NCI-H446 treated with DMSO at 0.1 percent for 48 hours (cell line): Measurements from ENCODE around the gene MAB21L1.

Source experiments
- DNase-seq: peaks from one replicate; lab custom pipeline; 2025; lab: John Stamatoyannopoulos, UW

MAB21L1 gene

DNA sequence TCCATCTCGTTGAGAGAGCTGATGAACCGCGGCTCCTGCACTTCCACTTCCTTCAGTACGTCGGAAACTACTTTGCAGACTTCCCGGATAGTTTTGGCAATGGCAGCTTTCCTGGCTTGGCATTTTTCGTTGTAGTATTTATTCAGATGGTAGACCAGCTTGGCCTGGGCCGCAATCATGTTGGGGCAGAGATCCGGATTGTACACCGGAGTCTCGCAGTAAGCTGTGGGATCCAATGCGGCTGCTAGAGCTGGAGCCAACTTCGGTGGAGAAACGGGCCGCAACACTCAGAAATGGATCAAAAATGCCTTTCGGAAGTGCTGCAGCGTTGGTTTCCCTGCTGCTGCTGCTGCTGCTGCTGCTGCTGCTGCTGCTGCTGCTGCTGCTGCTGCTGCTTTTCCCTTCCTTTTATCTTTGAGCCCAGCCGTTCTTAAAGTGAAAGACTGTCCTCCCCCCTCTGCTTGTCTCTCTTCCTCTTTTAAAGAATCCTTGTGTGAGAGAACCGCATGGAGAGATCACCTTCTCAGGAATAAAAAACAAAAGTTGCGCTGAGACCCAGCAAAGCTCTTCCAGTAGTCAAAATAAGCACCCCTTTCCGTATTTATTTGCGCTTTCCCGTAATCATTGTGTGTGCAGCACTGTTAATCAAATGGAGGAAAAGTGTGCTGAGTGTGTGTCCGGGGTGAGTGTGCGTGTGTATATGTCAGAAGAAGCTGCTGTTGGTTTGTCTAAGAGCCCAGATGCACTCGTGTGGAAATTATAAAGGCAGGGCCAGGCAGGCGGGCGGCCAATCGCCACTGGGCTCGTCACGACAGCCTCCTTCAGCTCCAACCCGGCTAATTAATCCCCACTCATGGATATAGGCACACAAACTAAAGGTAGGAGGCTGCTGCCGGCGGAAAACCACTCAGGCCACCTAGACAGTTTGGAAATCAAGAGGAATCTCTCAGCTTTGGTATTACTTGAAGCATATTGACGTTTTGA, at the start of gene MAB21L1:
TSS of gene MAB21L1 (minus strand) at position 730 of the 984 bp plus-strand sequence. CDS start at position 179, 551 bp downstream.
- no peak for DNase-seq

DNA sequence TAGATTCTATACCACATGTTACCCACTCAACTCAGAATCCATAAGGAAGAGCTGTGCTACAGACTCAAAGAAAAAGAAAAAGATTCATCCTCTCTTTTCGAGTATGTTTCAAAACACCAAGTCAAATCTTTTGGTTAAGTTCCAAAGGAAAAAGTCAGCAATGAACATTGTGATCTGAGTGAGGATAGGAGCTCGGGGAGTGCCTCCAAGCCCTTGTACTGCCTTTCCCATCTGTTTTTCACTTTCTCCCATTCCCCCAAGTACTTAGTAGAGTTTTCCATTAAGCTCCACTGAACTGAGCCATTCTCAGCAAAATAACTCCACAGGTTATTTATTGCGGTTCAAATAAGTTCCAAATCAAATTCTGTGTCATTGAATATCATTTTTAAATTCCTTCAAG, 47.7 kb upstream of the MAB21L1 start:
- DNase-seq = no peak

DNA sequence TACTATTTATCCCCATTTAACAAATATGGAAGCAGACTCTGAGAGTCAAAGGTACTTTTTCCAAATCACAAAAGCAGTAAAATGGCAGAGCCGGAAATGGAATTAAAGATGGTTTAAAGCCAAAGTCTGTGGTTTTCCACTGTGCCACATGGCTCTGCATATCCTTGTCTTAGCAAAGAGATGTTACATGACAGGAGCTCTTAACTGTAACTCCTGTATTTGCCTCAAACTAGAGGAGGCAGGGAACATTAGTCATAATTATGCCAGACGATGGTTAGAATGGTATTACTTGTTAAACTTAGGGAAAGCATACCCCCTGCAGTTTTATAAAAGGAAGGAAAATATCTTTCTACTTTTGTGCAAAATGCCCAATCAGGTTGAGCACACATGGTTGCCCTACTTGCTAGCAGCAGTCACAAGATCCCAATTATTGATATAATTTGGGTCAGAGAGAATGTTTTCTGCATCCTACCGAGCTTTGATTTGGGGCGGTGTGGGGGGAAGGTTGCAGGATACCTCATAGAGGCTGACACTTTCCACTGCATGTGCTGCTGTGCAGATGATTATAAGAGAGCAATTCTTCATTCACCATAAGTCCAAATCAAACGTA, 42.0 kb upstream of the MAB21L1 start:
- no peak for DNase-seq

DNA sequence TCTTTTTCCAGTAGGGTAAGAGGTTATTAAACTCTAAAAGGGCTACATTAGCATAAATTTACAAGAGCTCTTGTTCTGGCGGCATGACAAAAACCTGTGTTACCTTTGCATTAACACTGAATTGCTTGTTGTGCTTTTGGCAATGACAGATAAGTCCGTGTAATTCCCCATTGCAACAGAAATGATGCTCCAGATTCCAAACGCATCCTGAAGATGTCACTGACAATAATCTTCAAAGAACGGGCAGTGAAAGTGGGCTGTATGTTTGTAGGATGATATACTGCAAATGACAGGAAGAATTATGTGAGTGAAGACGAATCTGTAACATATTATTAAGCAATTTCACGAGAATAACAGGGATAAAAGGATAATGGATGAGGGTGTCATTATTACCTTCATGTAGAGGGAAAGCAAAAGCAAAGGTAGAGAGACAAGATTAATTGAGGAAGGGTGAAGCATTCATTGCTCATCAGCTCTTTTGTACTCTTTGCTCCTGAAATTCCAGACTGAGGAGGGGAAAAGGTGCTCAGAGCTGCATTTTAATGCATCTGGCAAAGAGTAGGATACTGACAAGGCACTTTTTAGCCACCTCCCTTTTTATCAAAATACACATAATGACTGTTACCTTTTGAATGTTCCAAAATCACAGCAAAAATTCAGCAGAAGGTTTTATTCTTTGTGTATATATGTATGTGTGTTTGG, 38.5 kb upstream of the MAB21L1 start:
- peak; percentile 31 for DNase-seq

DNA sequence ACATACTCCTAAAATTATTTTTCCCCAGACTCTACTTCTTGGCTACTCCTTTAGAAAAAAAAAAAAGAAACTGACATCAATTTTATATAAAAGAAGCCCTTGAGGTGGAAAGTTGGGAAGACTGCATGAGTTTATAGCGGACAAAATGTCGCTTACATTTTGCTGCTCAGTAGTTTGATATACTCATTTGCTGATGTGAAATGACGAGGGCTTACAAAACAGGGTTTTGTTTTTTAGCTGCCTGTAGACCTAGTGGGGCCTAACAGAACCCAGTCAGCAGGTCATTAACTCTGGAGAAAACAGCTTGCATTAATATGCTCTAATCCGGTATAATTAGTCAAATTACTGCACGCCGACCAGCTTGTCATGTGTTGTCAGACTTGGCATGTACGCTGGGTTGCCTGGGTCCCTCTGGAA, 37.6 kb upstream of the MAB21L1 start:
- peak; percentile 95 for DNase-seq

DNA sequence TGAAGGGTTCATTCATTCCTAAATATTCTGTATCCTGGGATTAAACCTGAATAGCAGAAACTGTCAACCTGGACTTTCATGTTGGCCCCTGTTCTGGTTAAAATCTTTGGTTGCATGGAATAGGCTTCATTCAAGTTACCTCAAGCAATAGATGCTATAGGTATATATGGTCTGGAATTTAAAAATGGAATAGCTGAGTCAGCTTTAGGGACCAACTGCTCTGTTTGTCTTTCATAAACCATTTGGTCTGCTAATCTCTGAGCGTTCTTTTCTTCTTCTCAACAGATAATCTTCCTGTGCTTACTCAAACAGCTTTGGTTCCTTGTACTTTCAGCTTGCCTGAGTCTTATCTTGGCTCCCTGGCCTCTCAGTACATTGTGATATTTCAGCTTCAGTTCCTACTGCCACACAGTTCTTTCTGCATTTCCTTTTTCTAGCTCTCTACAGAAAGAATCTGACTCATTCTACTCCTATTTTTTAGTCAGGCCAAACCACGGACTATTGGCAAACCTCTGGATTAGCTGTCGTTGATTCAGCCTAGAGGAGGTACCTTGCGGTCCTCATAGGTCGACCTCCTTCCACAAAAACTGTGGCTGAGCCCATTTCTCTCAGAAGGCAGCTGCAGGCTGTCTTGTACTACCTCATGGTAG, 35.9 kb upstream of the MAB21L1 start:
- DNase-seq = no peak

DNA sequence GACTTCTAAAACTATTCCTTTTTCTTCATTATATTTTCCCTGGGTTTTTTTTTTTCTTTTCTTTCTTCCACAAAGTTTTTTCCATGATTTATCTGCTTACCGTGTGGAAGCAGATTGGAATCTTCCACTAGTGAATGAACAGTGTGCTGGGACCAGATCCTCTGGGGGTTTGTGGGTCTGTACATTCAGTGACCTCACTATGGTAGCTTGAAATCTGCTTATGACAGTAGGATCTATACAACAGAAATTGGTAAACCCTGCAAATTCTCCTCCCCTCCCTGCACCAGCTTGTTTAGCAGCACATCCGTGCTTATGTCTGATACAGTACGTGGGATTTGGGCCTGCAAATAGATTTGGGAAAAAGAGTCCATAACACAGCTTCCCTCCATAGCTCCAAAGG, 26.0 kb upstream of the MAB21L1 start:
- no peak for DNase-seq

DNA sequence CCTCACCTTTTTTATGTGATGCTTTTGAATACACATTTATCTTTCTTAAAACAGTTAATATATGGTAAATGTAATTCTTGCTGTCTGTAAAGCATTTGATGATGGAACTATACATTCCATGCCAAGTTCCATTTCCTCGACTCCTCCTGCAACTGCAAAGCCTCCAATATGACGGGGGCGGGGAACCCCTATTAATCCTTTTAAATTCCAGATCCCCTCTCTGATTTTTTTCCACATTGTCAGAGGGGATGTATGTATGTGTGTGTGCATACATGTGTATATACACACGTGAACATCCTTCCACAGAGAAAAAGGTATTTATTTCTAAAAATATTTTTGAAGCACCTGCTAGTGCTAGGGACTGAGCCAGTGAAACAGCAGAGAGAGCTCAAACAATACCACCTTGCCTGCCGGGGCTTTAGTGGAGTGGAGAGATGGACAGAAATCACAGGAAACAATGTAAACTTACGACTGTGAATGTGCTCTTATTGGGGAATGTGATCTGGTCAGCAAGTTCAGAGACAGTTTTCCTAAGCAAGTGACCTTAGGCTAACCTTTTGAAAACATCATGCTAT, 25.3 kb upstream of the MAB21L1 start:
- no peak for DNase-seq

DNA sequence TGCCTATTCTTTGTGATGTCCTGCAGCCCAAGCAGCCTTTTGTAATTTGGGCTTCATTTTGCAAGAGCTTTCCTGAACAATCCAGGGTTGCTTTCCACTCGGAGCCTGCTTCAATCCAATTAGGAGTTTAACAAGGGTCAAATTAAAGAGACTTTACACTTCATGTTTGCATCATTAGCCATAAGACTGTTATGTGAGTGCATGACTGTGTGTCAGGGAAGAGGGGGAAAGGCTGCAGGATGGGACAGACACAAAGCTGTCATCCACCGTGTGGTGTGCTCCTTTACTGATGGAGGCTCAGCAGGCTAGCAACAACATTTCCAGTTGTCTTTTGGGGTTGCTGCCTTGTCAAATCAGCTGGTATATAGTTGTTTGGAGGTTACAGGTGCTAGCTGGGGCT, 23.7 kb upstream of the MAB21L1 start:
- no peak for DNase-seq

DNA sequence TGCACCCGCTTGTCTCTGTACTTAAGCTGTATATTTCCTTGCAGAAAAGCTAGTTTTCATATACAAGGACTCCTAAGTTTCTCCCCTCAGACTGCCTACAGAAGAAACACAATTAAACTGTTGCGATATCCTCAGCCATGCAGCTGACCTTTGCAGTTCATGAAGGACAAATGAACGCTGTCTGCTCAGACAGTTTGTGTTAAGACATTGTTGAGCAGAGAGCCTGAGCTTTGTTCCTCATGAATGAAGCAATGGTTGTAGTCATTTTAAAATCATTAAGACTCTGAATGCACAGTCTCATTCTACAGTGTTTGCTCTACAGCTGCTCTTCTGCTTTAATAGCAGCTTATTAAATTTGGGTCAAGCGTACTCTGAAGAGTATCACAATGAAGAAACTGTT, 23.2 kb upstream of the MAB21L1 start:
- DNase-seq = no peak

DNA sequence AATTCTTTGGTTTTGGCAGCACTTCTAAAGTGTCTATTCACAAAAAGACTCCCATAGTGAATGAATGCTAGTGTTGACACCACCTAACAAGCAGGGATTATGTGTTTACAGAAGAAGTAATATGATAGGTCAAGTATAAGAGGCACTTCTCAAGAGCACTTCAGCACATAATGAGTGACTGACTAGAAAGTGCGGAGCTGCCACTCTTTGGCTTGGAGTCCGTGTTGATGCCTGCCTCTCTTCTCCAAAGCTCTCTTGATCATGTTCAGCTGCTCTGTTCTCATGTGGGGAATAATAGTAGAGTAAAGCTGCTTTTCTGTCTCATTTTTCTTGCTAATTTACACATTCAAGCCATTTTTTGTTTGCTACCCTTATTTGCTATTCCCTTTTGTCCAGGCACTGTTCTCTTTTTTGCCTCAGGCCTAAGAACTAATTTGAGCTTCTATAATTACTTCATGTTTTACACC, 22.7 kb upstream of the MAB21L1 start:
- DNase-seq = peak; percentile 68

DNA sequence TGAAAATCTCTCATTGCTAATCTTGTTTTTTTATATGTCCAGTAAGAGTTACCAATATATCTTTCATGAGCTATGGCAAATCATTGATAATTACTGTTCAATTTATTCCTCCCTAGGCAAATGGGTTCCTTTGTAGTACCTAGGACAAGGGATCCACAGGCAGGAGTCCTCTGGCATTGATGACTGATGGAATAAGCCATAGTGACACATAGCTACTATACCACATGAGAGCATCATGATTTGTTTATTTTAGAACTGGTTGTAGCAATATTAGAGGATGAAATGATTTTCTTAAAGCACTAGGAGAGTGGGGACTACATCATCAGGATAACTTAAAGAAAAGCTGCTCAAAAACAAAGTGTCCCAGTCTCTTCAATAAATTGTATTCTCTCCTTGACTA, 21.7 kb upstream of the MAB21L1 start:
- no peak for DNase-seq

DNA sequence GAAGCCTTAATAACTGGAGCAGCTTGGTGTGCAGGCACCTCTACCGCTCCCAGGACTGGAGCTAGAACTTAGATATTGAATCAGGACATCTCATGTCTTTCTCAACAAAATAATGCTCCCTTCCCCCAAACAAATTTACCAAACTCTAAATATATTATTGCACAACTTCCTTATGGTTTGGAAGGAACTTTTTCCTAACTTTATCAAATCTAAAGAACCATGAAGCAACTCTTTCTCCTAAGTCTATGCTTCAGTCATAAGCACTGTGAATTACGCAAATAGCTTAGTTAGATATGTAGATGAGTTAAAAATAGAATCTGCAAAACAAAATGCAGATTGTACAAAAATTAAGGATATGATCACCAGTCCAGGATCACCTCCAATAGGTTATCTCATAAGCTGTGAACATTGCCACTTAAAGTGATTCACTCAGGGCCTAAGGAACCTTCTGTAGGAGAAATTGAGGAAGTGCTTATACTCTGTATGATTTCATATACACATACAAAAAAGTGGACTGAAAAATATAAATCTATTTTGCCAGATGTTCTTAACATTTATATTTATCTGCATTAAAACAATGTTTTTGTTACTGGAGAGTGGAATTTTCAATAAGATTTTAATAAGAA, 20.4 kb upstream of the MAB21L1 start:
- no peak for DNase-seq

DNA sequence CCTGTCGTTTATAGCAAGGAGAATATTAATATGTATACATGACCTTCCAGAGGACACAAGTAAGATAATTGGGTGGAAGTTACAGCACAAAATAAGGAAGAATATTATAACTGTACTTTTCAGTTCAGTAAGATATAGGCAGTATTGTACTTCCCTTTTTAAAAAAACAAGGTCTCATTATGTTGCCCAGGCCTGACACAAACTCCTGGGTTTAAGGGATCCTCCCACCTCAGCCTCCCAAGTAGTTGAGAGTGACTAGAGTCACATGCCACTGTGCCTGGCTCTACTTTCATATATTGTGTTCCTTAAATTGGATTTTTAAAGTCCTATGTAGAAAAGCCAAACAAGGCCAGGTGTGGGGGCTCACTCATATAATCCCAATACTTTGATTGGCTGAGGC, 19.5 kb upstream of the MAB21L1 start:
- no peak for DNase-seq

DNA sequence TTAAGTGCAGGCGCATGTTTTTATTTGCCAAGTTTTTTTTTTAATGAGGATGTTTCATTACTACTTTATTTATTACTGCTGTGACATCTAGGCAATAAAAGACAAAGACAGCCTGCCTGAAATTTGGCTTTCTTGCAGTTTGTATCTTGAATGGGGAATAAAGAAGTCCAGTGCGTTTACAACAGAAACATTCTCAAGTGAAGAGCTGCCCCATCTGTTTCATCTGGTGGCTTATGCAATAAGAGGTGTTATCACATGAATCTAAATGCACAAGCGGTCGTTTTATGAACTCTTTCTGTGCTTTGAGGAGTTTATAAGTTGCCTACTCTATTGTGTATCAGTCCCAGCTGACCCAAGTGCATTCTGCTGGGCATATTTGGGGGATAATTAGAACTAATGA, 12.6 kb upstream of the MAB21L1 start:
- peak; percentile 91 for DNase-seq

DNA sequence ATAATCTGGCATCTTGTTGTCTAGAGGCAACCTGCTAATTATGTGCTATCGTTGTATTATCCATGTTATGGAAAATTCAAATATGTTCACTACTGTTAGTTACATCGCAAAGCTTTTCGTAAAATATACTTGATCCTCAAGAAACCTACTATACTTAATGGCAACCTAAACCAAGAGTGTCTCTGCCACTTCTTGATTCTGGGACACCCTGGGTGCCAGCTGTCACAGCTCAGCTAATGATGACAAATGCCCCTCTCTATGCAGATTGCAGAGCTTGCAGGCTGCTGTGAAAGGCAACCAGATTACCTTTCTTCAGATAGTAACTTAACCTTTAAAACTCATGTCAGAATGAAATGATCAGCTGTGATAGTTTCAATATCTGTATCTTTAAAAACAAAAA, 8.9 kb upstream of the MAB21L1 start:
- DNase-seq = peak; percentile 69

DNA sequence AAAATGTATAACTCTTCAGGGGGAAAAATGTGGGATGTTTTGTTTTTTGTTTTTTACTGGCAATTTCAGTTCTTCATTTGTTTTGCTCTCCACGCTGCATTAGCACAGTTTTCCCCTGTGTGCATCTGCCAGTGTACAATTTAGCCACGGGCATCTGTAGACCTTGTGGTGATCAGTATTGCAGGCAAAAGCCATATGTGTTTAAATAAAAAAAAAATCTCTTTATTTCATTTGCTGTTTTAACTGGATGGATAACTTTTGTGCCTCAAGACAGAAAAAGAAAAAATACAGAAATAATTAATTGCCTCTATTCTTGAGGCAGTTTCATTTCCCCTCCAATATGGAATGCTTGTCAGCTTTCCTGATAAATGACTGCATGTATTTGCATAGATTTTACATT, 7.9 kb upstream of the MAB21L1 start:
- DNase-seq = peak; percentile 61

DNA sequence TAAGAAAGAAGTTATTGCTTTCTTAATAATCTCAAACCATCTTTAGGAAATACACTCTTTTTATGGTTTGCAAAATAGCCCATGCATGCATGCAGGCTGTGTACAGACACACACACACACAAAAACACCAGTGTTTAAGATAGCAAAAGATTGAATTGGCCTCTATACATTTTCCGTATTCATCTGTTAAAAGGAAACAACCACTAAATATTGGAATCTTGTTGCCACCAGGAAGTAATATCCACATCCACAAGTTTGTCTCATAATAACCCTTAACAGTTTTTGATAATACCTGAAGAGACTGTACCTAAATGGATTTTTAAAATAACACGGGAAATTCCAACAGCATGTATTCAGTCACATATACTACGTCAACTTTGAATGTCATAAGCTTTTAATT, 7.3 kb upstream of the MAB21L1 start:
- DNase-seq = no peak

DNA sequence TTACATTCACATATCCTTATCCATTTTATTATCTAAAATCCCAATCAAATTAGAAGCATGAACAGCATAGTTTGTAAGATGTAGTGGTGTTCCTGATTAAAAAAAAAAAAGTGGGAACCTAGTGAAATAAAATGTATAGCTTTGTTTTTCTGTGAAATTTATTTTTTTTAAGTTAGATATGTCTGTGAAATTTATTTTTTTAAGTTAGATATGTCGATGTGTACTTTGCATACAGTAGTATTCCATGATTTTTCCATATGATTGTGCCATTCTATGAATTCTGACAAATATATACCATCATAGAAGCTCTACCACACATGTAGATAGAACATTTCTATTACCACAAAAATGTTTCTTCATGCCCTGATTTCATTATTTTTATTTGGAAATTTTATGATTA, 6.0 kb upstream of the MAB21L1 start:
- no peak for DNase-seq

DNA sequence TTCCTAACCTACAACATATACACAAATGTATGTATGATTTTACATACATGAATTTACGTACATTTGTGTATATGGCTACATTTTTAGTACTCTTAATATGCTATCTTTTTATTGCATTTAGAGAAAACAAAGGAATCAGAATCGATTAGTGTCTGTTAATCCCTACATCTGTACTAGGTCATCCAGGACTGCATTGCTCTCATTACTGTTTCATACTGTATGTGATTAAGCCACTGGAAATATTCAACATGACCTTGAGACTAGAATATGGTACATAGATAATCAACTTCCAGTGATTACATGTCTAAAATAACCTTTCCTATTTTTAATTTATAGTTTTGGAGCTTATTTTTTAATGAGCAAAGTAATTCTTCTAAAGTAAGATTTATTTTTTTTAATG, 5.3 kb upstream of the MAB21L1 start:
- DNase-seq = no peak

DNA sequence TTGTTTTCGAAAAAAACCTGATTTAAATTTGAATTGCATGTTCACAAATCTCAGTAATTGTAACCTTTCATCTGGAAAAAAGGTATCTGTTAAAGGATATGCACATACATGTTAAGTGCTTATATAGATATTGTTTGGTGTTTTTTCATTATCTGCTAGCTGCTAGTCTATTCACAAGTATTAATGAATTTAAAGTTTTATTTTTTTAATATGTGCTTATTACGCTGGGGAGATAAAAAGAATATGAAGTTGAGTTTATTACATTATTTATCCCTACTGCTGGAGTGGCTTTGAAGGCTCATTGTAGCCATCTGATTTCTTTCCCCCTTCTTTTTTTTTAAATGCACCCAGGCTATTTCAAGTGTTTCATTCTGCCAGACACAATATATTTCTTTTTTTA, 3.9 kb upstream of the MAB21L1 start:
- DNase-seq = no peak
